GM19025 (cell line): ENCODE measurements around the gene RREB1.

Experiments
- ATAC-seq: cut with Tn5 transposase; IDR thresholded peaks from one replicate; pipeline ENCODE4 v1.9.1; 2021; ENCODE audit warnings: mild to moderate bottlenecking, low read depth, moderate library complexity; ENCODE audit not compliant: unreplicated experiment

Gene RREB1

GRCh38 chr6:7240351-7240750, 132.6 kb downstream of the RREB1 start:
- ATAC-seq = no peak

DNA sequence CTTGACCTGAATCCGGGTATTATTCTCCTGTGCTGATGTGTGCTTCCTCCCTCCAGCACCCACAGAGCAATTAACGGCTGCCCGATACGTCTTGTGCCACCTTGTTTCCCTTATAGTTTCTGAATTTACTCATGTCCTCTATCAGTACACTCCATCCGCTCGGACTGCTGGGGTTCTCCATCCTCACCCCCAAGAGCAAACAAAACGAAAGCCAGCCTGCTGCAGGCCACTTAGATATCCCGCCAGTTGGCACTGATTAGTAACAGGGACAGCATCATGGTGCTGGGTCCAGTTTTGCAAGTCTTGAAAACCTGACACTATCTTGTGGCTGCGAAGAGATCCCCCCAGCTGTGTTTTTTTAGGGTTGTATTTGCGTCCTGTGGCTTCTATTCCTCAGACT, 133.4 kb downstream of the RREB1 start:
- ATAC-seq = no peak

DNA sequence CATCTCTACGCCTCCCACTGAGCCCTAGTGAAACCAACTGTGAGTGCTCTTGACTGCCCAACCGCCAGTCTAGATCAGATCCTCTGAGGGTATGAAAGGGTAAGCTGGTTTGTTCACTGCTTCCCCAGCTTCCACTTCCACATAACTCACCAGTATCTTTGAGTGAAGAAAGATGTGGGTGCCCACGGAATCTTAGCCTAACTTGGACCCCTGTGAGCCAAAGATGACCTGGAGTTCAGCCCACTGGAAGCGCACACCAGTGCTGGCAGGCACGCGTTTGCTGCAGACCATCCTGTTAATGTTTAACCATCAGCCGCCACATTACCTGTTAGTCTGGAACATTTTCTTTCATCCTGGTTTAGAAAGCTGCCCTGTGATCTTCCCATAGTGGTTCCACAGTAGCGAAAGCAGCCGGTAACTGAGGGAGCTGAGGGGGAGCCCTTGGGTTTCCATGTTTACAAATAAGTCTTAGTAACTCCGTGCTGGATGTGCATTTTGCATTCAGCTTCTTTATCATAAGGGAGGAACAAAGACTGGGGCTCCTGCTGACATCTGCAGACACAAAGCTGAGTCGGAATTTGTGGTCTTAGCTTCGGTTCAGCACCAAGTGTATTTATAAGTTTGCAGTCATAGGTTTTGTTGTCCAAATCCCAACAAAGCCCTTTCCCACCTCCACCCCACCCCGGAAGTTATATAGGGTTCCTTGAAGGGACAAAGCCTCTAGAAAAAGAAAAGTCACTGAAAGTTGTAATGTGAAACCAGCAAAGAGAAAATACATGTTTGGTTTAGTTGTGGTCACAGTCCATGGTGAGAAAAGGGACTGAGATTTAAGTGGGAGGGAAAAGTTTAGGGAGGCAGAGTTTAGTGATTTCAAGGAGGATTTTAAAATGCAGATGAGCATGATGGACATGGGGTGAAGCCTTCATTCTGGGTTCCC, 134.2 kb downstream of the RREB1 start:
- no peak for ATAC-seq

DNA sequence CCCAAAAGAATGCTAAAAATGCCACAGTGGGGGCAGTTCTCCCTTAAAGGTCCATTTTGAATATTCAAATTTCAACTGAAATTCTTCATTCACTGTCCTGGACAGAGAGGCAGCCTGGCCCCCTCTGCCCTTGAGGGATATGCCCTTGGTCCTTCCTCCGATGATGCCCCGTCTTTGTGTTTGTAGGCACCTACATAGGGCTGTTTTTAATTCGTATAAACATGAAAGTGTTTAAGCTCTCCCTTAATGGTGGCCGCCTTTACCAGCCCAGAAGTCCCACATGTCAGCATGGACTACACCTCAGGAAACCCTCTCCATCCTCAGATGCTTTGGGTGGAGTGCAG, 135.0 kb downstream of the RREB1 start:
- no peak for ATAC-seq

DNA sequence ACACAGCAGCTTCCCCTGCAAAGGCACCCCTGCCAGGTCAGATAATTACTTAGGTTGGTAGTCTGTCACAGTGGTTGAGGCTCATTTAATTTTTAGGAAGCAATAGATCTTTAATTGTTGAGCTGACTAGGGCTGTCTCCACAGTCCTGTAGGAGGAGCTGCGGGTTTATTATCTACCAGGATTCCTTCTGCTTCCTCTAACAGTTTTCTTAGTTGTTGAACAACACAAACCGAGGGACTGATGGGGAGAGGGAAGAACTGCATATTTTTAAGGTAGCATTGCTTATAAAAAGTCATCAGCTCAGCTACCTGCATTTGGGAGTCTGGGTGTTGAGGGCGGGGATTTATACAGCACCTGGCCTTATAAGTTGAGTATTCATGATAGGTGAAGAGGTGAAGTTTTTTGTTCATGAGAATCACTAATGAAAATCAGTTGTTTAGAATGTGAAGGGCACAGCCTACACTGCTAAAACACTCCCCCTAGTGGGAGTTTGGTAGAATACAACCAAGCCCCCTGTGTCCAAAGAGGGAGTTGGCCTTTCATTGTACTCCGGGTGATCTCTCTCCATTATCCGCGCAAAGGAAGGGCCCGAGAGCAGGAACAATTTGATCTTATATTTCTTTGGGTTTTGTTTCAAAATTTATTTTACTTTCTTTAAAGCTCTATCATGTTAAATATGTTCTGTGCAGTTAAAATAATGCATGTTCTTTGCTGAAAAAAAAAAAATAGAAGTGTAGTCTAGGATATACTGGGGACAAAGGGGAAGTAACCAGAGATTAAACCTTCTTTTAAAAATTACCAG, 135.6 kb downstream of the RREB1 start:
- ATAC-seq = no peak

DNA sequence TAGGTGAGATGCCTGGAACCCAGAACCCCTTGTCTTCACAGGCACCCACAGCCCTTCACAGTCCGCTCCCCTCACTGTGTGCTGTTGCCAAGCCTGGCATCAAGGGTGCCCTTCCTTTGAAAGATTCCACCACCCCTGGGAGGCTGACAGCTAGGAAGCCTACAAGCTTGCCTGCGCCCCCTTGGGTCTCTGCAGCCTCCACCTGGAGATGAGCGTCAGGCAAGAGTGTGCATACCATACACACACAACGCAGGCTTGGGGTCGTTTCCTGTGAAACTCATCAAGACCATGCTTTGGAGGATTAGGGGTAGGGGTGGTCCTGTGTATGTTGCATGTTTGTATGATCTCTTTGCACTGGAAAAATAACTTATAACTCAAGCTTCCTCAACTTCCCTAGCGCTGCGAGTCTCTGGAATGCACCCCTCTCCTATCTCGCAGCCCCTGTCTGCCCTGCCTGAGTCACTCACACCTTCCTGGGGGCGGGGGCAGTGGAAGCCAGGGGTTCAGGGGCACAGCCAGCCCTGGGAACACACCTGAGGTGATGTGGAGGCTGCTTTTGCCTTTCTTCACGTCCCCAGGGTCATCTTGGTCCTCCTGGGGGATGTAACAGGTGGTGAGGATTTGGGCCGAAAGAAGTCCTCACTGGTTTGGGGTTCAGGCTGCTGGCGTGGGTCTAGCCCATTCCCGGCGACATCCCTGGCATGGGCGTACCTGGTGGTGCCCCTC, 138.1 kb downstream of the RREB1 start:
- ATAC-seq = no peak

DNA sequence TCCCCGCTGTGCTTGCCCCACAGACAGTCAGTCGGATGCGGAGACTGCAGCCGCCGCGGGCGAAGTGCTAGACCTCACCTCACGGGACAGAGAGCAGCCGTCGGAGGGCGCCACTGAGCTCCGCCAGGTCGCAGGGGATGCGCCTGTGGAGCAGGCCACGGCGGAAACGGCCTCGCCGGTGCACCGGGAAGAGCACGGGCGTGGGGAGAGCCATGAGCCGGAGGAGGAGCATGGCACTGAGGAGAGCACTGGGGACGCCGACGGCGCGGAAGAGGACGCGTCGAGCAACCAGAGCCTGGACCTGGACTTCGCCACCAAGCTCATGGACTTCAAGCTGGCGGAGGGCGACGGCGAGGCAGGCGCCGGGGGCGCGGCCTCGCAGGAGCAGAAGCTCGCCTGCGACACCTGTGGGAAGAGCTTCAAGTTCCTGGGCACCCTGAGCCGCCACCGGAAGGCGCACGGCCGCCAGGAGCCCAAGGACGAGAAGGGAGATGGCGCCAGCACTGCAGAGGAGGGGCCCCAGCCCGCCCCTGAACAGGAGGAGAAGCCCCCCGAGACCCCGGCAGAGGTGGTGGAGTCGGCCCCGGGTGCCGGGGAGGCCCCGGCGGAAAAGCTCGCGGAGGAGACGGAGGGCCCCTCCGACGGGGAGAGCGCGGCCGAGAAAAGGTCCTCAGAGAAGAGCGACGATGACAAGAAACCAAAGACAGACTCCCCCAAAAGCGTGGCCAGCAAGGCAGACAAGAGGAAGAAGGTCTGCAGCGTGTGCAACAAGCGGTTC, 138.8 kb downstream of the RREB1 start:
- no peak for ATAC-seq

DNA sequence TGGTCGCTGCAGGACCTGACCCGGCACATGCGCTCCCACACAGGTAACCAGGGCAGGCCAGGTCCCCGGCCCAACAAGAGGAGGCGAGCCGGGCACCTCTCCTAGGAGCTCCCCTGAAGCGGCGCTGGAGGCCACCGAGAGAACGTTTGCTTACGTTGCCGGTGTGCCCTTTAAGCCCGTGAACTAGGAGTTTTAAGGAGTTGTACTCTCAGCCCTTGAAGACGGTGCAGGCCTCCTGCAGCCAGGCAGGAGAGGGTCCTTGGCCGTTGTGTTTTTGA, 139.4 kb downstream of the RREB1 start:
- ATAC-seq = no peak

DNA sequence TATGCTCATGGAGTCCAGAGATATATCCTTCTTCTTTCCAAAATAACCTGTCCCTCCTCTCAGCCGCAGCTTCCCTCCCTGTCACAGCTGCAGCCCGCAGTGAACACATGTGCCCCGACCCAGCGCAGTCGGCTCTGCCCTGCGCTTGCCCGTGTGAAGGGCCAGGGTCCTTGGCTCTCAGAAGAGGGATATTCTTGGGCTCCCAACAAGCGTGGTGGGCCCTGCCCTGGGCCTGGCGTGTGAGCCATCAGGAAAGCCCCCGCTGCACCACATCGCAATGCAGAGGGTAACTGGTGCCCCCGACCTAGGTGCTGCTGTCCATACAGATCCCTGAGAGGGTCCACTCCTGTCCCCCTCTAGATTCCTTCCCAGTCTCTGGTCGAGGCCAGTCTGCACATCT, 140.1 kb downstream of the RREB1 start:
- no peak for ATAC-seq

GRCh38 chr6:7249391-7249790, 141.6 kb downstream of the RREB1 start:
- no peak for ATAC-seq

- ATAC-seq = no peak
These were observed 142.3 kb downstream of the RREB1 start for GRCh38 chr6:7249946-7250643.

DNA sequence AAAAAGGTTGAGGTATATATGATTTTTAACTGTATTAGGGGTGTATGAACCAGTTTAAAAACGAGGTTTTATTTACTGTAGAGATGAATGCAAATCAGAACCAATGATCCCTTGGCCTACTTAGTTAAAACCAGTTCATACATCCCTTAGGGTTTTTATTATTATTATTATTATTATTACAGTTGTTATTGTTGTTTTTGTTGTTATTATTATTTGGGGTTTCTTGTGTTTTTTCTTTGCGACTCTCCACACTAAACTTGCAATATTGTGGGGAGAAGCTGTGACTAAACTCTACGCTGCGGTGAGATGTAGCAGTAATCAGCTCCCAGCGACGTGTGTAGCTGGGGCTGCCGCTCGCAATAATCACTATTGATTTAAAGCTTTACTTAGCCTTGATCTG, 143.1 kb downstream of the RREB1 start:
- no peak for ATAC-seq

GRCh38 chr6:7251646-7252260, 144.0 kb downstream of the RREB1 start:
- no peak for ATAC-seq

DNA sequence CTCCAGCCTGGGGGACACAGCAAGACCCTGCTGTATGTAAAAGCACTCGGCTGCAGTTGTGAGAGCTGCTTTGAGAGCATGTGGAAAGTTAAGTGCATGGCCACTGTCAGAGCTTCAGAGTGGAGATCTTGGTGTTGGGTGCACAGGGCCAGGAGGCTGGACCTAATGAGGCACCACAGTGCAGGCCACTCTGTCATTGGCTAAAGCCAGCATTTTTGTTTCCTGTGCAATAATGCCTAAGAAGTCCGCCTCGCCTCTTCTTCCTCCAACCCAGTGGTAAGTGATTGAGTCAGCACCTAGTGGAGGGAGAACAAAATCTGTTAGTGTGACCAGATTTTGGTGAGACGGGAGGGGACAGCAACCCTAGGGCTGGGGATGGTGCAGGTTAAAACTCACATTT, 144.6 kb downstream of the RREB1 start:
- ATAC-seq = no peak

GRCh38 chr6:7254980-7255835, 147.4 kb downstream of the RREB1 start:
- ATAC-seq = no peak

- no peak for ATAC-seq
These were observed 148.2 kb downstream of the RREB1 start for GRCh38 chr6:7255918-7256317.

GRCh38 chr6:7256785-7257184, 149.0 kb downstream of the RREB1 start:
- ATAC-seq = no peak

- ATAC-seq = no peak
These were observed 149.9 kb downstream of the RREB1 start for GRCh38 chr6:7257521-7258230.
